GM12878 (cell line): Measurements from ENCODE around the gene CFAP61. TPM values are rescaled to one million over a fixed set of nuclear protein-coding genes. Genes with fewer than 3 reads are reported as not detected.

Source experiments
- BACH1 ChIP-seq: fragments of 450-650 bp; IDR thresholded peaks from 2 replicates; pipeline ENCODE4 v1.6.1; 2017; ENCODE audit warnings: mild to moderate bottlenecking, borderline replicate concordance
- CBX5 ChIP-seq: sonication (generic); IDR thresholded peaks from 2 replicates; pipeline ENCODE4 v1.6.1; 2016; ENCODE audit warnings: low read depth, moderate library complexity, mild to moderate bottlenecking, inconsistent platforms
- CHD1 ChIP-seq: IDR thresholded peaks from 2 replicates; pipeline ENCODE4 v1.6.1; 2012; ENCODE audit warnings: low read depth, low read length, improper control_type of control experiment
- DPF2 ChIP-seq: fragments of 450-650 bp; IDR thresholded peaks from 2 replicates; pipeline ENCODE4 v1.6.1; 2017; ENCODE audit warnings: mild to moderate bottlenecking
- EED ChIP-seq: sonication (generic); IDR thresholded peaks from 2 replicates; pipeline ENCODE4 v1.6.1; 2016; ENCODE audit warnings: antibody characterized with exemption, low read depth
- EZH2 ChIP-seq: IDR thresholded peaks from 2 replicates; pipeline ENCODE4 v1.6.1; 2012; ENCODE audit warnings: low read depth, mild to moderate bottlenecking, control low read depth, inconsistent platforms, low read length, borderline replicate concordance; ENCODE audit not compliant: control insufficient read depth
- FOS ChIP-seq: IDR thresholded peaks from 3 replicates; pipeline ENCODE4 v1.6.1; 2011; ENCODE audit warnings: borderline replicate concordance; ENCODE audit not compliant: insufficient read length; ENCODE audit errors: extremely low read depth
- MEF2B ChIP-seq: fragments of 450-650 bp; IDR thresholded peaks from 2 replicates; pipeline ENCODE4 v1.6.1; 2018; ENCODE audit warnings: mild to moderate bottlenecking, moderate library complexity; ENCODE audit not compliant: partially characterized antibody, poor library complexity, severe bottlenecking
- MLLT1 ChIP-seq: fragments of 450-650 bp; IDR thresholded peaks from 2 replicates; pipeline ENCODE4 v1.6.1; 2016; ENCODE audit warnings: mild to moderate bottlenecking
- MYC ChIP-seq: IDR thresholded peaks from 2 replicates; pipeline ENCODE4 v1.6.1; 2011; ENCODE audit warnings: mild to moderate bottlenecking, low read length, moderate library complexity, inconsistent platforms; ENCODE audit not compliant: insufficient read depth, insufficient replicate concordance, insufficient read length, severe bottlenecking
- PAX5 ChIP-seq: IDR thresholded peaks from 2 replicates; pipeline ENCODE4 v1.6.1; 2011; ENCODE audit warnings: low read depth, low read length, borderline replicate concordance
- SIN3A ChIP-seq: IDR thresholded peaks from 2 replicates; pipeline ENCODE4 v1.6.1; 2012; ENCODE audit warnings: low read depth, low read length, improper control_type of control experiment
- SIX5 ChIP-seq: IDR thresholded peaks from 2 replicates; pipeline ENCODE4 v1.6.1; 2011; ENCODE audit warnings: mild to moderate bottlenecking, low read depth, low read length, moderate library complexity; ENCODE audit not compliant: severe bottlenecking
- SMARCA5 ChIP-seq: fragments of 450-650 bp; IDR thresholded peaks from 2 replicates; pipeline ENCODE4 v1.6.1; 2017; ENCODE audit warnings: mild to moderate bottlenecking
- SP1 ChIP-seq: IDR thresholded peaks from one replicate; pipeline ENCODE4 v1.6.1; 2011; ENCODE audit warnings: low read depth, low read length
- TAF1 ChIP-seq: IDR thresholded peaks from 2 replicates; pipeline ENCODE4 v1.6.1; 2011; ENCODE audit warnings: mild to moderate bottlenecking, low read depth, low read length, borderline replicate concordance
- TBL1XR1 ChIP-seq: IDR thresholded peaks from 2 replicates; pipeline ENCODE4 v1.6.1; 2012; ENCODE audit warnings: low read depth, low read length, improper control_type of control experiment
- TCF3 ChIP-seq: IDR thresholded peaks from 2 replicates; pipeline ENCODE4 v1.6.1; 2012; ENCODE audit warnings: low read depth, mild to moderate bottlenecking, low read length, borderline replicate concordance; ENCODE audit not compliant: insufficient read depth
- TCF7 ChIP-seq: IDR thresholded peaks from 2 replicates; pipeline ENCODE4 v1.6.1; 2014; ENCODE audit warnings: antibody characterized with exemption, borderline replicate concordance
- USF2 ChIP-seq: IDR thresholded peaks from 2 replicates; pipeline ENCODE4 v1.6.1; 2011; ENCODE audit warnings: low read depth, low read length, improper control_type of control experiment, borderline replicate concordance
- ZSCAN29 ChIP-seq: fragments of 450-650 bp; IDR thresholded peaks from 2 replicates; pipeline ENCODE4 v1.6.1; 2017; ENCODE audit warnings: mild to moderate bottlenecking, moderate library complexity
- polyA plus RNA-seq, 11 experiments: library from polyadenylated mRNA; depleted of rRNA in 4 of 11; unstranded in 6 of 11; stranded (reverse) in 5 of 11; fragments of >200 nt; fragmentation: Nextera tagmentation in 4 of 11; fragmentation: Illumina TruSeq in 1 of 11; extraction: Ambion mirVana in 4 of 11; extraction: Trizol in 1 of 11; gene quantifications; 1 replicate in 1 of 11; 2 replicates in 10 of 11; pipeline versions ENCODE4 v1.2.1 to v1.2.3, GENCODE V29; 2011 to 2016; ENCODE audit warnings: inconsistent platforms in 2 of 11, missing spikeins in 2 of 11, low read depth in 1 of 11
- total RNA-seq, 4 experiments: library from RNA; depleted of rRNA in 3 of 4; stranded (reverse); fragments of >200 nt in 3 of 4; fragmentation: Illumina TruSeq in 1 of 4; extraction: Trizol in 1 of 4; gene quantifications; 2 replicates each; pipeline versions ENCODE4 v1.2.1 to v1.2.3, GENCODE V29; 2013 to 2021
- TF ChIP-seq, protein P1 (sequence below): IDR thresholded peaks from 2 replicates; pipeline ENCODE4 v1.6.1; 2012; ENCODE audit warnings: mild to moderate bottlenecking, low read depth, low read length
- TF ChIP-seq, protein P2 (sequence below): IDR thresholded peaks from 2 replicates; pipeline ENCODE4 v1.6.1; 2011; ENCODE audit warnings: borderline replicate concordance, low read depth, mild to moderate bottlenecking, moderate library complexity, mixed read lengths, low read length; ENCODE audit not compliant: insufficient read depth; ENCODE audit errors: extremely low read length

CFAP61 gene
- total and polyA plus RNA-seq, 10 of the 15 experiments (the other 5 are each of a cell fraction or from before 2014, with no cell fraction given), result 0.11 to 0.41 (median 0.24) TPM; not detected in 7

DNA sequence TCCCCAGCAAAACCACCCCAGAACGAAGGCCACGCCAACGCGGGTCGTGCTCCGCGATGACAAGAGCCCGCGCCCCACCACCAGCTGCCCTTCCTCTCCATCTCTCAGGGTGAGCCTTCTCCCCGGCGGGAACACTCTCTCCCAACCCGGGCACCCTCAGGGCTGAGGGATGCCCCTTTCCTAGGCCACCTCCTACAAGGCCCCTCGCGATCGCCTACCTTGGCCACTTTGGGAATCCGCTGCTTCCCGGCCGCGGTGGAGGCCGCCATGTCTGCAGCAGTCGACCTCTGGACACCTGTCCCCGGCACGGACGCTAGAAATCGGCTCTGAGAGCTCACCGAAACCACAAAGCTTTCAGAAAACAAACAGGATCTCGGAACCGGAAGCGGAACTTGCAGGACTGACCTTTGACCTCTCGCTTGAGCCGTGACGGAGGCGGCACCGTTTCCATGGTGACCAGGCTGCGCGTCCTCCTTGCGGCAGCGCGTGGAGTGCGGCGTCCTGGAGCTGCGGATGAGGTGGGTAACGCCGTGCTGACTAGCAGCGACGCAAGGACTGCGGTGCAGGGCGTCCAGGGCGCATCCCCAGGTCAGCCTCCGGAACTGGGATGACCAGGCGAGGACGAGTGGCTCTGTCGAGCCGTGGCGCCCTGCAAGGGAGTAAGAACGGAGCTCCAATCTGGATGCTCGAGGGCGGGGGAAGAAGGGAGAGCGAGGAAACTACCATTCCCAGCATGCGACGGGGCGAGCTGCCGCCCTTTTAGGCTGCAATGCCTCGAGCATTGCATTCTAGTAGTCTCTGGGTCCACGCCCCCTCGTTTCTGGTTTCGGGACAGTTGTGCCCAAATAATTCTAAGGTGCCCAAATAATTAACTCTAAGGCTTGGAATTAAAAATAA, at the start of gene CFAP61, which contains the start of gene CRNKL1 (continued):
- TF ChIP-seq, protein P1, sequence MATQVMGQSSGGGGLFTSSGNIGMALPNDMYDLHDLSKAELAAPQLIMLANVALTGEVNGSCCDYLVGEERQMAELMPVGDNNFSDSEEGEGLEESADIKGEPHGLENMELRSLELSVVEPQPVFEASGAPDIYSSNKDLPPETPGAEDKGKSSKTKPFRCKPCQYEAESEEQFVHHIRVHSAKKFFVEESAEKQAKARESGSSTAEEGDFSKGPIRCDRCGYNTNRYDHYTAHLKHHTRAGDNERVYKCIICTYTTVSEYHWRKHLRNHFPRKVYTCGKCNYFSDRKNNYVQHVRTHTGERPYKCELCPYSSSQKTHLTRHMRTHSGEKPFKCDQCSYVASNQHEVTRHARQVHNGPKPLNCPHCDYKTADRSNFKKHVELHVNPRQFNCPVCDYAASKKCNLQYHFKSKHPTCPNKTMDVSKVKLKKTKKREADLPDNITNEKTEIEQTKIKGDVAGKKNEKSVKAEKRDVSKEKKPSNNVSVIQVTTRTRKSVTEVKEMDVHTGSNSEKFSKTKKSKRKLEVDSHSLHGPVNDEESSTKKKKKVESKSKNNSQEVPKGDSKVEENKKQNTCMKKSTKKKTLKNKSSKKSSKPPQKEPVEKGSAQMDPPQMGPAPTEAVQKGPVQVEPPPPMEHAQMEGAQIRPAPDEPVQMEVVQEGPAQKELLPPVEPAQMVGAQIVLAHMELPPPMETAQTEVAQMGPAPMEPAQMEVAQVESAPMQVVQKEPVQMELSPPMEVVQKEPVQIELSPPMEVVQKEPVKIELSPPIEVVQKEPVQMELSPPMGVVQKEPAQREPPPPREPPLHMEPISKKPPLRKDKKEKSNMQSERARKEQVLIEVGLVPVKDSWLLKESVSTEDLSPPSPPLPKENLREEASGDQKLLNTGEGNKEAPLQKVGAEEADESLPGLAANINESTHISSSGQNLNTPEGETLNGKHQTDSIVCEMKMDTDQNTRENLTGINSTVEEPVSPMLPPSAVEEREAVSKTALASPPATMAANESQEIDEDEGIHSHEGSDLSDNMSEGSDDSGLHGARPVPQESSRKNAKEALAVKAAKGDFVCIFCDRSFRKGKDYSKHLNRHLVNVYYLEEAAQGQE, result no peak
- TF ChIP-seq SIX5 (peak; percentile 73), BACH1 (no peak), MYC (no peak), ZSCAN29 (no peak), CHD1 (no peak), MLLT1 (peak; percentile 73), TAF1 (peak; percentile 53; the same call in 1 of the 2 replicates), DPF2 (peak; percentile 54; the same call in 1 of the 2 replicates), EED (no peak), SMARCA5 (no peak; the same call in 1 of the 2 replicates), EZH2 (no peak), SP1 (peak; percentile 16), FOS (no peak), MEF2B (peak; percentile 60), TBL1XR1 (0 out of 2 replicates have a peak, but pooled peaks have one; percentile 39), TCF3 (peak; percentile 71; the same call in 1 of the 2 replicates), TCF7 (no peak), CBX5 (no peak), USF2 (no peak), SIN3A (peak; percentile 98), PAX5 (peak; percentile 73; the same call in 1 of the 2 replicates)
- TF ChIP-seq, protein P2, sequence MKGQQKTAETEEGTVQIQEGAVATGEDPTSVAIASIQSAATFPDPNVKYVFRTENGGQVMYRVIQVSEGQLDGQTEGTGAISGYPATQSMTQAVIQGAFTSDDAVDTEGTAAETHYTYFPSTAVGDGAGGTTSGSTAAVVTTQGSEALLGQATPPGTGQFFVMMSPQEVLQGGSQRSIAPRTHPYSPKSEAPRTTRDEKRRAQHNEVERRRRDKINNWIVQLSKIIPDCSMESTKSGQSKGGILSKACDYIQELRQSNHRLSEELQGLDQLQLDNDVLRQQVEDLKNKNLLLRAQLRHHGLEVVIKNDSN, result no peak
